HepG2 (cell line): ENCODE measurements around the gene POC1B. TPM values are rescaled to one million over a fixed set of nuclear protein-coding genes. Genes with fewer than 3 reads are reported as not detected.

Experiments
- ATAC-seq: fragments of 200-7000 bp; cut with Tn5 transposase; 3 replicates; pipeline ENCODE4 v1.9.1; 2020; ENCODE audit warnings: mild to moderate bottlenecking, moderate library complexity
- BruUV-seq: library from RNA; stranded (reverse); fragments of 400-500 nt; replicated peaks from 2 replicates; lab custom pipeline; 2021; lab: Mats Ljungman, UMichigan
- CTCF ChIA-PET: fragments of 300-600 bp; formaldehyde crosslinking; extraction: SDS; loops from one replicate; lab custom pipeline; 2021; ENCODE audit warnings: low total read pairs, inconsistent platforms, low intra/inter-chr PET ratio; lab: Yijun Ruan, JAX
- POLR2A ChIA-PET: fragments of 350-600 bp; sonication (Branson Sonifier 250); formaldehyde crosslinking; loops from one replicate; lab custom pipeline; 2020; ENCODE audit warnings: antibody characterized with exemption, inconsistent platforms; lab: Yijun Ruan, JAX
- DNase-seq: peaks from one replicate; pipeline ENCODE4 v3.0.0-alpha.2; 2015; ENCODE audit warnings: low spot score
- FAIRE-seq: peaks from 3 replicates; lab custom pipeline; 2011; peaks lifted over from hg19 to GRCh38; lab: Jason Lieb, UNC
- H2AFZ ChIP-seq: one replicate; pipeline ENCODE4 v1.6.1; 2011; ENCODE audit warnings: low read length, inconsistent platforms
- H3K27ac ChIP-seq: fragments of 300-600 bp; 3 replicates; pipeline ENCODE4 v1.8.0; 2011; ENCODE audit warnings: mixed run types, mild to moderate bottlenecking, mixed read lengths, low read length, inconsistent platforms; ENCODE audit not compliant: insufficient read depth; ENCODE audit errors: extremely low read length
- H3K27me3 ChIP-seq, 2 experiments: fragments of 200-600 bp in 1 of 2; 2 replicates in 1 of 2; 3 replicates in 1 of 2; pipeline versions ENCODE4 v1.6.0 to v1.8.0; 2011; ENCODE audit warnings: low read length in 2 of 2, mild to moderate bottlenecking in 2 of 2, moderate library complexity in 2 of 2, inconsistent platforms in 1 of 2; ENCODE audit not compliant: insufficient read depth in 2 of 2, control insufficient read depth in 1 of 2
- H3K36me3 ChIP-seq, 2 experiments: fragments of 200-600 bp in 1 of 2; replicated peaks in 1 of 2; 2 replicates in 1 of 2; 3 replicates in 1 of 2; pipeline versions ENCODE4 v1.5.1 to v1.8.0; 2011; ENCODE audit warnings: low read length in 2 of 2, inconsistent platforms in 1 of 2; ENCODE audit not compliant: insufficient read depth in 2 of 2, control insufficient read depth in 1 of 2
- H3K4me1 ChIP-seq: 2 replicates; pipeline ENCODE4 v1.5.1; 2012; ENCODE audit warnings: low read length, inconsistent platforms; ENCODE audit not compliant: insufficient read depth
- H3K4me2 ChIP-seq: 2 replicates; pipeline ENCODE4 v1.6.0; 2011; ENCODE audit warnings: low read depth, low read length, inconsistent platforms
- H3K4me3 ChIP-seq, 3 experiments: fragments of 200-600 bp in 1 of 3; sonication (generic), shearing (Covaris generic) in 1 of 3; replicated peaks in 1 of 3; 2 replicates each; pipeline ENCODE4 v1.5.1; 2011 to 2016; ENCODE audit warnings: low read length in 3 of 3, inconsistent platforms in 2 of 3, low read depth in 2 of 3, mild to moderate bottlenecking in 2 of 3, control low read depth in 1 of 3, mixed read lengths in 1 of 3; ENCODE audit not compliant: insufficient read depth in 1 of 3
- H3K79me2 ChIP-seq: one replicate; pipeline ENCODE4 v1.6.1; 2011; ENCODE audit warnings: low read length, inconsistent platforms; ENCODE audit not compliant: insufficient read depth
- H3K9ac ChIP-seq: 2 replicates; pipeline ENCODE4 v1.6.0; 2011; ENCODE audit warnings: mild to moderate bottlenecking, low read depth, low read length, inconsistent platforms; ENCODE audit not compliant: insufficient read depth
- H3K9me3 ChIP-seq: 2 replicates; pipeline ENCODE4 v1.5.1; 2012; ENCODE audit warnings: mild to moderate bottlenecking, low read length
- H4K20me1 ChIP-seq: 2 replicates; pipeline ENCODE4 v1.6.0; 2011; ENCODE audit warnings: inconsistent platforms, mild to moderate bottlenecking, low read length, moderate library complexity; ENCODE audit not compliant: insufficient read depth
- KAT2B ChIP-seq: fragments of 150-350 bp; IDR thresholded peaks from 2 replicates; pipeline ENCODE4 v1.6.1; 2014; ENCODE audit warnings: low read depth, low read length, borderline replicate concordance
- NFIB ChIP-seq: sonication (generic); formaldehyde crosslinking; IDR thresholded peaks from 2 replicates; pipeline ENCODE4 v1.9.0; 2021; ENCODE audit warnings: missing genetic modification reagents, mild to moderate bottlenecking, borderline replicate concordance
- NFRKB ChIP-seq: fragments of 450-650 bp; IDR thresholded peaks from 2 replicates; pipeline ENCODE4 v1.6.1; 2017
- RARG ChIP-seq: sonication (generic); formaldehyde crosslinking; IDR thresholded peaks from 2 replicates; pipeline ENCODE4 v1.4.0; 2020; ENCODE audit warnings: low read depth, mild to moderate bottlenecking, missing genetic modification reagents
- SMAD1 ChIP-seq: sonication (generic); formaldehyde crosslinking; IDR thresholded peaks from 2 replicates; pipeline ENCODE4 v1.4.0; 2020; ENCODE audit warnings: missing genetic modification reagents, low read depth, mild to moderate bottlenecking, borderline replicate concordance
- ZNF44 ChIP-seq: sonication (generic); formaldehyde crosslinking; IDR thresholded peaks from 2 replicates; pipeline ENCODE4 v1.5.1; 2020; ENCODE audit warnings: mild to moderate bottlenecking, missing genetic modification reagents
- ZSCAN9 ChIP-seq: IDR thresholded peaks from 2 replicates; pipeline ENCODE4 v1.6.1; 2016; ENCODE audit warnings: borderline replicate concordance
- WGBS: methylation state at CpG from one replicate; pipeline ENCODE4 v1.1.6; 2017; ENCODE audit warnings: low lambda C conversion rate; 5-methylcytosine and 5-hydroxymethylcytosine counted together
- in situ Hi-C: cut with HindIII; loops from 2 replicates; pipeline ENCODE4 v1.10.0; 2017; ENCODE audit warnings: low pct_unique_long_range_greater_than_20kb; ENCODE audit not compliant: extremely low pct_ligation_motif_present
- intact Hi-C: fragments of 100-400 bp; cut with micrococcal nuclease; formaldehyde crosslinking; loops from one replicate; pipeline ENCODE4 v1.10.0; 2022; ENCODE audit not compliant: unreplicated experiment
- polyA plus RNA-seq, 8 experiments: library from polyadenylated mRNA; depleted of rRNA in 3 of 8; stranded (reverse) in 7 of 8; unstranded in 1 of 8; fragments of >200 nt; fragmentation: Illumina TruSeq in 4 of 8; extraction: Trizol in 4 of 8; gene quantifications; 2 replicates each; pipeline versions ENCODE4 v1.2.1 to v1.2.3, GENCODE V29; 2011 to 2016; ENCODE audit warnings: low read depth in 4 of 8, missing spikeins in 1 of 8, mixed read lengths in 1 of 8; ENCODE audit not compliant: insufficient read depth in 1 of 8
- total RNA-seq, 5 experiments: library from RNA; depleted of rRNA; stranded (reverse); fragments of >200 nt; fragmentation: Illumina TruSeq; extraction: Trizol; gene quantifications; 2 replicates each; pipeline ENCODE4 v1.2.3, GENCODE V29; 2016; ENCODE audit warnings: low read depth in 1 of 5
- TF ChIP-seq, protein P1 (sequence below): sonication (generic); formaldehyde crosslinking; IDR thresholded peaks from 2 replicates; pipeline ENCODE4 v1.4.0; 2020; ENCODE audit warnings: missing genetic modification reagents, low read depth, mild to moderate bottlenecking, borderline replicate concordance
- TF ChIP-seq, protein P2 (sequence below): sonication (generic); formaldehyde crosslinking; IDR thresholded peaks from 2 replicates; pipeline ENCODE4 v1.4.0; 2020; ENCODE audit warnings: low read depth, missing genetic modification reagents
- TF ChIP-seq, protein P3 (sequence below): sonication (generic); formaldehyde crosslinking; IDR thresholded peaks from 2 replicates; pipeline ENCODE4 v1.4.0; 2020; ENCODE audit warnings: missing genetic modification reagents, borderline replicate concordance
- TF ChIP-seq, protein P4 (sequence below): sonication (generic); formaldehyde crosslinking; IDR thresholded peaks from 2 replicates; pipeline ENCODE4 v1.9.0; 2021; ENCODE audit warnings: missing genetic modification reagents, borderline replicate concordance
- TF ChIP-seq, protein P5 (sequence below): sonication (generic); formaldehyde crosslinking; IDR thresholded peaks from 2 replicates; pipeline ENCODE4 v1.5.0; 2020; ENCODE audit warnings: mild to moderate bottlenecking, missing genetic modification reagents

The POC1B gene
- total and polyA plus RNA-seq, 2 of the 13 experiments (the other 11 are each of a cell fraction or from before 2014, with no cell fraction given), result 9.3 to 11.0 TPM

DNA sequence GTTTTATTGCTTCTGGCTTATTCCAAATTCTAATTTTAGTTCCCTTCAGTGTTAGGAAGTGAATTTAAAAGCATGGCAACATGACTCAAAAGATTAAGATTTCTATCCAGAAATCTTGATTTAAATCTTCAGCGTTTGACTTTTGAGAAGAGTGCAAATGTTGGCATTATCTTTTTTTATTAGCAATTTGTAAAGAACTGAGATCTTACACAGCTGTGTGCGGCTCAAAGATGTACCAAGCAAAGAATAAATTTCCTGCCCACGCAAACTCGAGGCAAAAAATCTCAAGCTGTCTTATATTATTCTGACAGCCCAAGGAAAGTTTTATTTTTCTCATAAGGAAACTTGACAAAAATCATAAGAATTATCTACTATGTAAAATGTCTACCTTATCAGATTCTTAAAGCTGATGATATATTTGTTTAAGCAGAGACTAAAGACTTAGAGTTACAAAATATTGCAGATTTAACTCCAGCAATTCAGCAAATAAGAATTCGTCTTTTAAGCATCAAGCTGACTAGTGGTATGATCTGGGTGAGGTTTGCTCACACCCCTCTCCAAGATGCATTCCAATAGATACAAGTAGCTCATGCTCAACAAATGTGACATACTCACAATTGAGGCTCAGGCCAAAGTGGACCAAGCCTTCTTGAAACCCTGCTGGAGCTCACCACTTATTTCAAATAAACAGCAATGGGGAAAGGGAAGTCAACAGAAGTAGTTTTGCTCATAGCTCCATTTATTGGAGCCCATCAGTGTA is 47.4 kb upstream of the POC1B start:
- Histone ChIP-seq H3K4me1 (peaks cover 23% of the 10 kb centered on the region), H3K9ac (no peak overlapping the region), H4K20me1 (no peaks in the 10 kb centered on the region), H3K27me3 (no peaks in the 10 kb centered on the region), H3K4me2 (no peak overlapping the region), H3K36me3 (no peaks in the 10 kb centered on the region), H3K4me3 (no peak overlapping the region), H3K27ac (no peak overlapping the region), H3K79me2 (no peaks in the 10 kb centered on the region), H2AFZ (no peak overlapping the region), H3K9me3 (no peaks in the 10 kb centered on the region)
- in situ Hi-C loops, result no loop called here
- ChIA-PET POLR2A (no interaction called here), CTCF (no interaction called here)
- ATAC-seq (no peak), FAIRE-seq (no peak), DNase-seq (no peak)
- intact Hi-C loops, result no loop called here
- no TSS peak for BruUV-seq
- 73% methylated on average over 5 of the region's 5 CpGs for WGBS
- TF ChIP-seq, protein P1, sequence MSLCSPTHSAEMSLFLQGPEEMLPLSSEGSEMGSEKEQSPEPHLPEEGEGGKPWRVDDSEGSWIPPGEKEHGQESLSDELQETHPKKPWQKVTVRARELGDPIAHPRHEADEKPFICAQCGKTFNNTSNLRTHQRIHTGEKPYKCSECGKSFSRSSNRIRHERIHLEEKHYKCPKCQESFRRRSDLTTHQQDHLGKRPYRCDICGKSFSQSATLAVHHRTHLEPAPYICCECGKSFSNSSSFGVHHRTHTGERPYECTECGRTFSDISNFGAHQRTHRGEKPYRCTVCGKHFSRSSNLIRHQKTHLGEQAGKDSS (CRISPR knock-in tag), result no peak
- TF ChIP-seq KAT2B, result no peak
- TF ChIP-seq NFIB (CRISPR knock-in tag), result no peak
- TF ChIP-seq, protein P2, sequence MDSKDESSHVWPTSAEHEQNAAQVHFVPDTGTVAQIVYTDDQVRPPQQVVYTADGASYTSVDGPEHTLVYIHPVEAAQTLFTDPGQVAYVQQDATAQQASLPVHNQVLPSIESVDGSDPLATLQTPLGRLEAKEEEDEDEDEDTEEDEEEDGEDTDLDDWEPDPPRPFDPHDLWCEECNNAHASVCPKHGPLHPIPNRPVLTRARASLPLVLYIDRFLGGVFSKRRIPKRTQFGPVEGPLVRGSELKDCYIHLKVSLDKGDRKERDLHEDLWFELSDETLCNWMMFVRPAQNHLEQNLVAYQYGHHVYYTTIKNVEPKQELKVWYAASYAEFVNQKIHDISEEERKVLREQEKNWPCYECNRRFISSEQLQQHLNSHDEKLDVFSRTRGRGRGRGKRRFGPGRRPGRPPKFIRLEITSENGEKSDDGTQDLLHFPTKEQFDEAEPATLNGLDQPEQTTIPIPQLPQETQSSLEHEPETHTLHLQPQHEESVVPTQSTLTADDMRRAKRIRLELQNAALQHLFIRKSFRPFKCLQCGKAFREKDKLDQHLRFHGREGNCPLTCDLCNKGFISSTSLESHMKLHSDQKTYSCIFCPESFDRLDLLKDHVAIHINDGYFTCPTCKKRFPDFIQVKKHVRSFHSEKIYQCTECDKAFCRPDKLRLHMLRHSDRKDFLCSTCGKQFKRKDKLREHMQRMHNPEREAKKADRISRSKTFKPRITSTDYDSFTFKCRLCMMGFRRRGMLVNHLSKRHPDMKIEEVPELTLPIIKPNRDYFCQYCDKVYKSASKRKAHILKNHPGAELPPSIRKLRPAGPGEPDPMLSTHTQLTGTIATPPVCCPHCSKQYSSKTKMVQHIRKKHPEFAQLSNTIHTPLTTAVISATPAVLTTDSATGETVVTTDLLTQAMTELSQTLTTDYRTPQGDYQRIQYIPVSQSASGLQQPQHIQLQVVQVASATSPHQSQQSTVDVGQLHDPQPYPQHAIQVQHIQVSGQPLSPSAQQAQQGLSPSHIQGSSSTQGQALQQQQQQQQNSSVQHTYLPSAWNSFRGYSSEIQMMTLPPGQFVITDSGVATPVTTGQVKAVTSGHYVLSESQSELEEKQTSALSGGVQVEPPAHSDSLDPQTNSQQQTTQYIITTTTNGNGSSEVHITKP (CRISPR knock-in tag), result no peak
- no peak for TF ChIP-seq NFRKB
- TF ChIP-seq, protein P3, sequence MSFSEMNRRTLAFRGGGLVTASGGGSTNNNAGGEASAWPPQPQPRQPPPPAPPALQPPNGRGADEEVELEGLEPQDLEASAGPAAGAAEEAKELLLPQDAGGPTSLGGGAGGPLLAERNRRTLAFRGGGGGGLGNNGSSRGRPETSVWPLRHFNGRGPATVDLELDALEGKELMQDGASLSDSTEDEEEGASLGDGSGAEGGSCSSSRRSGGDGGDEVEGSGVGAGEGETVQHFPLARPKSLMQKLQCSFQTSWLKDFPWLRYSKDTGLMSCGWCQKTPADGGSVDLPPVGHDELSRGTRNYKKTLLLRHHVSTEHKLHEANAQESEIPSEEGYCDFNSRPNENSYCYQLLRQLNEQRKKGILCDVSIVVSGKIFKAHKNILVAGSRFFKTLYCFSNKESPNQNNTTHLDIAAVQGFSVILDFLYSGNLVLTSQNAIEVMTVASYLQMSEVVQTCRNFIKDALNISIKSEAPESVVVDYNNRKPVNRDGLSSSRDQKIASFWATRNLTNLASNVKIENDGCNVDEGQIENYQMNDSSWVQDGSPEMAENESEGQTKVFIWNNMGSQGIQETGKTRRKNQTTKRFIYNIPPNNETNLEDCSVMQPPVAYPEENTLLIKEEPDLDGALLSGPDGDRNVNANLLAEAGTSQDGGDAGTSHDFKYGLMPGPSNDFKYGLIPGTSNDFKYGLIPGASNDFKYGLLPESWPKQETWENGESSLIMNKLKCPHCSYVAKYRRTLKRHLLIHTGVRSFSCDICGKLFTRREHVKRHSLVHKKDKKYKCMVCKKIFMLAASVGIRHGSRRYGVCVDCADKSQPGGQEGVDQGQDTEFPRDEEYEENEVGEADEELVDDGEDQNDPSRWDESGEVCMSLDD (CRISPR knock-in tag), result no peak
- TF ChIP-seq SMAD1 (CRISPR knock-in tag), result no peak
- no peak for TF ChIP-seq ZSCAN9
- TF ChIP-seq, protein P4, sequence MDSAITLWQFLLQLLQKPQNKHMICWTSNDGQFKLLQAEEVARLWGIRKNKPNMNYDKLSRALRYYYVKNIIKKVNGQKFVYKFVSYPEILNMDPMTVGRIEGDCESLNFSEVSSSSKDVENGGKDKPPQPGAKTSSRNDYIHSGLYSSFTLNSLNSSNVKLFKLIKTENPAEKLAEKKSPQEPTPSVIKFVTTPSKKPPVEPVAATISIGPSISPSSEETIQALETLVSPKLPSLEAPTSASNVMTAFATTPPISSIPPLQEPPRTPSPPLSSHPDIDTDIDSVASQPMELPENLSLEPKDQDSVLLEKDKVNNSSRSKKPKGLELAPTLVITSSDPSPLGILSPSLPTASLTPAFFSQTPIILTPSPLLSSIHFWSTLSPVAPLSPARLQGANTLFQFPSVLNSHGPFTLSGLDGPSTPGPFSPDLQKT (CRISPR knock-in tag), result no peak
- TF ChIP-seq ZNF44 (CRISPR knock-in tag), result no peak
- TF ChIP-seq RARG (CRISPR knock-in tag), result no peak
- TF ChIP-seq, protein P5, sequence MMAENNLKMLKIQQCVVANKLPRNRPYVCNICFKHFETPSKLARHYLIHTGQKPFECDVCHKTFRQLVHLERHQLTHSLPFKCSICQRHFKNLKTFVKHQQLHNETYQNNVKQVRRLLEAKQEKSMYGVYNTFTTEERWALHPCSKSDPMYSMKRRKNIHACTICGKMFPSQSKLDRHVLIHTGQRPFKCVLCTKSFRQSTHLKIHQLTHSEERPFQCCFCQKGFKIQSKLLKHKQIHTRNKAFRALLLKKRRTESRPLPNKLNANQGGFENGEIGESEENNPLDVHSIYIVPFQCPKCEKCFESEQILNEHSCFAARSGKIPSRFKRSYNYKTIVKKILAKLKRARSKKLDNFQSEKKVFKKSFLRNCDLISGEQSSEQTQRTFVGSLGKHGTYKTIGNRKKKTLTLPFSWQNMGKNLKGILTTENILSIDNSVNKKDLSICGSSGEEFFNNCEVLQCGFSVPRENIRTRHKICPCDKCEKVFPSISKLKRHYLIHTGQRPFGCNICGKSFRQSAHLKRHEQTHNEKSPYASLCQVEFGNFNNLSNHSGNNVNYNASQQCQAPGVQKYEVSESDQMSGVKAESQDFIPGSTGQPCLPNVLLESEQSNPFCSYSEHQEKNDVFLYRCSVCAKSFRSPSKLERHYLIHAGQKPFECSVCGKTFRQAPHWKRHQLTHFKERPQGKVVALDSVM (CRISPR knock-in tag), result no peak
